Liver (tissue), 9 donors: ENCODE results near the gene SLC30A10. TPM values are rescaled to one million over a fixed set of nuclear protein-coding genes. Genes with fewer than 3 reads are reported as not detected.

Experiments
- DNase-seq: peaks from one replicate; pipeline ENCODE4 v3.0.0-alpha.2; 2017; ENCODE audit warnings: low spot score
- H3K27ac ChIP-seq, 2 donors: one replicate each; pipeline ENCODE4 v1.7.0; 2013; ENCODE audit warnings: inconsistent platforms in 2 of 2, low read length in 2 of 2, control low read depth in 1 of 2, low read depth in 1 of 2, mild to moderate bottlenecking in 1 of 2
- H3K27me3 ChIP-seq, 4 donors: one replicate each; pipeline versions ENCODE4 v1.6.1 to v1.7.0; 2013; ENCODE audit warnings: low read length in 3 of 4, inconsistent platforms in 1 of 4, mild to moderate bottlenecking in 1 of 4, moderate library complexity in 1 of 4; ENCODE audit not compliant: control insufficient read depth in 4 of 4, insufficient read depth in 4 of 4
- H3K36me3 ChIP-seq, 4 donors: one replicate each; pipeline versions ENCODE4 v1.6.1 to v1.7.0; 2013; ENCODE audit warnings: low read length in 3 of 4, mild to moderate bottlenecking in 3 of 4, low read depth in 1 of 4, moderate library complexity in 1 of 4; ENCODE audit not compliant: control insufficient read depth in 4 of 4, insufficient read depth in 3 of 4
- H3K4me1 ChIP-seq, 4 donors: one replicate each; pipeline versions ENCODE4 v1.6.1 to v1.7.0; 2013; ENCODE audit warnings: low read length in 3 of 4, mild to moderate bottlenecking in 3 of 4, moderate library complexity in 1 of 4; ENCODE audit not compliant: control insufficient read depth in 4 of 4, insufficient read depth in 4 of 4
- H3K4me3 ChIP-seq, 3 donors: one replicate each; pipeline versions ENCODE4 v1.6.1 to v1.7.0; 2013; ENCODE audit warnings: low read length in 3 of 3, control low read depth in 1 of 3, low read depth in 1 of 3, mild to moderate bottlenecking in 1 of 3
- H3K9ac ChIP-seq, 2 donors: one replicate each; pipeline ENCODE4 v1.7.0; 2013; ENCODE audit warnings: low read length in 2 of 2, mild to moderate bottlenecking in 2 of 2, moderate library complexity in 2 of 2, control low read depth in 1 of 2, low read depth in 1 of 2
- H3K9me3 ChIP-seq, 4 donors: one replicate each; pipeline versions ENCODE4 v1.6.1 to v1.7.0; 2013; ENCODE audit warnings: low read length in 3 of 4; ENCODE audit not compliant: control insufficient read depth in 4 of 4
- ATF3 ChIP-seq: IDR thresholded peaks from 2 replicates; pipeline ENCODE4 v1.6.1; 2016; ENCODE audit warnings: antibody characterized with exemption
- CTCF ChIP-seq: fragments of 150-350 bp; IDR thresholded peaks from 2 replicates; pipeline ENCODE4 v1.5.1; 2017; ENCODE audit warnings: improper control_type of control experiment, low read depth, low read length; ENCODE audit not compliant: missing input control
- EGR1 ChIP-seq, 2 donors: IDR thresholded peaks; 2 replicates each; pipeline ENCODE4 v1.6.1; 2016 to 2018; ENCODE audit warnings: antibody characterized with exemption in 2 of 2, low read depth in 2 of 2
- FOXA1 ChIP-seq: IDR thresholded peaks from 2 replicates; pipeline ENCODE4 v1.6.1; 2016; ENCODE audit warnings: antibody characterized with exemption
- FOXA2 ChIP-seq: IDR thresholded peaks from 2 replicates; pipeline ENCODE4 v1.6.1; 2016; ENCODE audit warnings: antibody characterized with exemption
- GABPA ChIP-seq, 2 donors: IDR thresholded peaks in 1 of 2; conservative IDR thresholded peaks in 1 of 2; 2 replicates each; pipeline ENCODE4 v1.6.1; 2016; ENCODE audit warnings: antibody characterized with exemption in 2 of 2, mild to moderate bottlenecking in 1 of 2, moderate library complexity in 1 of 2
- HNF4A ChIP-seq, 2 donors: conservative IDR thresholded peaks; 2 replicates each; pipeline ENCODE4 v1.6.1; 2016; ENCODE audit warnings: antibody characterized with exemption in 2 of 2, mild to moderate bottlenecking in 2 of 2
- HNF4G ChIP-seq: IDR thresholded peaks from 2 replicates; pipeline ENCODE4 v1.6.1; 2016; ENCODE audit warnings: antibody characterized with exemption
- JUND ChIP-seq, 2 donors: IDR thresholded peaks; 2 replicates each; pipeline ENCODE4 v1.6.1; 2016; ENCODE audit warnings: antibody characterized with exemption in 2 of 2
- MAX ChIP-seq: IDR thresholded peaks from 2 replicates; pipeline ENCODE4 v1.6.1; 2016; ENCODE audit warnings: antibody characterized with exemption
- NR2F2 ChIP-seq: IDR thresholded peaks from 2 replicates; pipeline ENCODE4 v1.6.1; 2016; ENCODE audit warnings: antibody characterized with exemption
- RAD21 ChIP-seq, 2 donors: IDR thresholded peaks; 2 replicates each; pipeline ENCODE4 v1.6.1; 2016; ENCODE audit warnings: antibody characterized with exemption in 2 of 2, mild to moderate bottlenecking in 2 of 2
- RXRA ChIP-seq, 2 donors: IDR thresholded peaks; 2 replicates each; pipeline ENCODE4 v1.6.1; 2017 to 2018; ENCODE audit warnings: antibody characterized with exemption in 2 of 2, mild to moderate bottlenecking in 1 of 2
- SP1 ChIP-seq: IDR thresholded peaks from 2 replicates; pipeline ENCODE4 v1.6.1; 2018; ENCODE audit warnings: antibody characterized with exemption, mild to moderate bottlenecking
- TAF1 ChIP-seq: conservative IDR thresholded peaks from 2 replicates; pipeline ENCODE4 v1.6.1; 2016; ENCODE audit warnings: antibody characterized with exemption, mild to moderate bottlenecking
- YY1 ChIP-seq: IDR thresholded peaks from 2 replicates; pipeline ENCODE4 v1.6.1; 2016; ENCODE audit warnings: antibody characterized with exemption, mild to moderate bottlenecking
- ZBTB33 ChIP-seq: IDR thresholded peaks from 2 replicates; pipeline ENCODE4 v1.6.1; 2016; ENCODE audit warnings: antibody characterized with exemption
- WGBS: extraction: QIAGEN DNeasy Blood & Tissue Kit; methylation state at CpG from one replicate; pipeline ENCODE4 v1.1.7; 2013; 5-methylcytosine and 5-hydroxymethylcytosine counted together
- polyA plus RNA-seq, 2 donors: library from polyadenylated mRNA; stranded (reverse) in 1 of 2; unstranded in 1 of 2; fragments of 200-250 nt in 1 of 2; fragments of >200 nt in 1 of 2; fragmentation: Nextera tagmentation in 1 of 2; extraction: Ambion mirVana in 1 of 2; gene quantifications; one replicate each; pipeline versions ENCODE4 v1.2.1 to v1.2.3, GENCODE V29; 2013 to 2015
- total RNA-seq, 2 donors: library from RNA; depleted of rRNA; stranded (reverse); fragments of >200 nt; gene quantifications; one replicate each; pipeline ENCODE4 v1.2.3, GENCODE V29; 2014
- donor health status: healthy.
- donor health status: healthy.
- donor health status: healthy.
- donor health status: healthy.
- donor health status: healthy.

The SLC30A10 gene
- total and polyA plus RNA-seq, 4 donors, result 18.5 to 90.9 (median 37.6) TPM

- H3K4me3 ChIP-seq, result no peak overlapping the region
- peaks cover 1 to 48% (median 27%) of the 10 kb centered on the region in 4 donors for H3K4me1 ChIP-seq
- no peaks in the 10 kb centered on the region for H3K27me3 ChIP-seq
- no peaks in the 10 kb centered on the region for H3K9me3 ChIP-seq
- no peaks in the 10 kb centered on the region for H3K36me3 ChIP-seq
- 70% methylated on average over 3 of the region's 3 CpGs for WGBS
- H3K27ac ChIP-seq, result no peak overlapping the region
- no peak for DNase-seq
- H3K9ac ChIP-seq, result no peak overlapping the region
- TF ChIP-seq GABPA (IDR thresholded peaks at IDR 0.05 in 1 of 2, conservative IDR thresholded peaks at IDR 0.05 in 1 of 2) (no peak), RXRA (IDR thresholded peaks at IDR 0.05) (no peak), FOXA1 (no peak), MAX (no peak), YY1 (no peak)
Observed at GRCh38 chr1:219882755-219883154, 45.6 kb downstream of the SLC30A10 start.

- Histone ChIP-seq H3K27me3 (no peaks in the 10 kb centered on the region), H3K27ac (peak overlapping the region in 1 of 2 donors; percentile 35), H3K4me1 (peaks cover 1 to 48% (median 27%) of the 10 kb centered on the region in 4 donors), H3K9ac (no peak overlapping the region), H3K9me3 (no peaks in the 10 kb centered on the region), H3K4me3 (no peak overlapping the region), H3K36me3 (no peaks in the 10 kb centered on the region)
- DNase-seq, result no peak
- TF ChIP-seq TAF1 (no peak), ATF3 (no peak), SP1 (no peak), RXRA (IDR thresholded peaks at IDR 0.05) (no peak), MAX (no peak), FOXA2 (no peak), FOXA1 (no peak), NR2F2 (no peak), EGR1 (IDR thresholded peaks at IDR 0.05; ENCODE audit: low read depth in 2 of 2) (no peak), CTCF (no peak), HNF4G (no peak), RAD21 (IDR thresholded peaks at IDR 0.05) (no peak), JUND (IDR thresholded peaks at IDR 0.05) (no peak), YY1 (no peak), HNF4A (conservative IDR thresholded peaks at IDR 0.05) (no peak)
- WGBS, result 48% methylated on average over 3 of the region's 3 CpGs
Observed at GRCh38 chr1:219882096-219882495, 46.3 kb downstream of the SLC30A10 start.

GRCh38 chr1:219880765-219881457, 47.4 kb downstream of the SLC30A10 start:
- no peak overlapping the region for H3K27ac ChIP-seq

More at GRCh38 chr1:219880765-219881457, 47.4 kb downstream of the SLC30A10 start:
- Histone ChIP-seq H3K27me3 (no peaks in the 10 kb centered on the region), H3K4me1 (peaks cover 1 to 50% (median 27%) of the 10 kb centered on the region in 4 donors), H3K9ac (peak overlapping the region in 1 of 2 donors; percentile 67), H3K9me3 (no peaks in the 10 kb centered on the region), H3K36me3 (no peaks in the 10 kb centered on the region), H3K4me3 (no peak overlapping the region)
- no peak for DNase-seq
- TF ChIP-seq TAF1 (no peak), ZBTB33 (no peak), YY1 (no peak), MAX (no peak), SP1 (no peak)
